Measurements from ENCODE around the gene GSTM5.
A peak's percentile ranks its signal among the peaks of the same experiment; 100 is the strongest.

Gene GSTM5

GRCh38 chr1:109726728-109727373 lies 14.8 kb downstream of the GSTM5 start:
- no peak for TF ChIP-seq CTCF (IDR thresholded peaks at IDR 0.05; ENCODE audit: low read depth, low read length)
- no peak for DNase-seq (ENCODE audit: low read depth, low spot score)
- no peak overlapping the region for H3K4me3 ChIP-seq (ENCODE audit: low read depth, low read length)
- in situ Hi-C loops (cut with HindIII; ENCODE audit: low sequenced_read_pairs), result no loop called here

- no peak overlapping the region for H3K4me3 ChIP-seq (ENCODE audit: low read depth, low read length)
- in situ Hi-C loops (cut with HindIII; ENCODE audit: low sequenced_read_pairs), result no loop called here
- no peak for TF ChIP-seq CTCF (IDR thresholded peaks at IDR 0.05; ENCODE audit: low read depth, low read length)
- no peak for DNase-seq (ENCODE audit: low read depth, low spot score)
Observed at GRCh38 chr1:109728870-109729269, 16.8 kb downstream of the GSTM5 start.

- no peak for DNase-seq (ENCODE audit: low read depth, low spot score)
- in situ Hi-C loops (cut with HindIII; ENCODE audit: low sequenced_read_pairs), result no loop called here
- TF ChIP-seq CTCF (IDR thresholded peaks at IDR 0.05; ENCODE audit: low read depth, low read length), result no peak
- no peak overlapping the region for H3K4me3 ChIP-seq (ENCODE audit: low read depth, low read length)
Observed at GRCh38 chr1:109730666-109731065, 18.6 kb downstream of the GSTM5 start.

- H3K4me3 ChIP-seq (ENCODE audit: low read depth, low read length), result no peak overlapping the region
- in situ Hi-C loops (cut with HindIII; ENCODE audit: low sequenced_read_pairs), result no loop called here
- TF ChIP-seq CTCF (IDR thresholded peaks at IDR 0.05; ENCODE audit: low read depth, low read length), result no peak
- DNase-seq (ENCODE audit: low read depth, low spot score), result no peak
Observed at GRCh38 chr1:109732390-109732881, 20.4 kb downstream of the GSTM5 start.

GRCh38 chr1:109733236-109733870 lies 21.3 kb downstream of the GSTM5 start:
- TF ChIP-seq CTCF (IDR thresholded peaks at IDR 0.05; ENCODE audit: low read depth, low read length), result no peak
- DNase-seq (ENCODE audit: low read depth, low spot score), result no peak
- H3K4me3 ChIP-seq (ENCODE audit: low read depth, low read length), result no peak overlapping the region
- in situ Hi-C loops (cut with HindIII; ENCODE audit: low sequenced_read_pairs), result no loop called here

- in situ Hi-C loops (cut with HindIII; ENCODE audit: low sequenced_read_pairs), result no loop called here
- H3K4me3 ChIP-seq (ENCODE audit: low read depth, low read length), result peak overlapping the region; percentile 72
- DNase-seq (ENCODE audit: low read depth, low spot score), result peak; percentile 62
- no peak for TF ChIP-seq CTCF (IDR thresholded peaks at IDR 0.05; ENCODE audit: low read depth, low read length)
Observed at GRCh38 chr1:109739738-109740614, 27.9 kb downstream of the GSTM5 start.

All from astrocyte of the spinal cord (primary cell).